Activated T-cell treated with anti-CD3 and anti-CD28 coated beads for 24 hours (primary cell): Measurements from ENCODE around the gene PRKCE.
"Not testable (repeated sequence)": the region's sequence is repeated elsewhere in the genome, so short reads cannot be mapped to it uniquely, and the experiment has no call there.

ENCODE experiments used
- DNase-seq: peaks from one replicate; pipeline ENCODE4 v3.0.0-alpha.2; 2020; ENCODE audit warnings: low read depth

The PRKCE gene

DNA sequence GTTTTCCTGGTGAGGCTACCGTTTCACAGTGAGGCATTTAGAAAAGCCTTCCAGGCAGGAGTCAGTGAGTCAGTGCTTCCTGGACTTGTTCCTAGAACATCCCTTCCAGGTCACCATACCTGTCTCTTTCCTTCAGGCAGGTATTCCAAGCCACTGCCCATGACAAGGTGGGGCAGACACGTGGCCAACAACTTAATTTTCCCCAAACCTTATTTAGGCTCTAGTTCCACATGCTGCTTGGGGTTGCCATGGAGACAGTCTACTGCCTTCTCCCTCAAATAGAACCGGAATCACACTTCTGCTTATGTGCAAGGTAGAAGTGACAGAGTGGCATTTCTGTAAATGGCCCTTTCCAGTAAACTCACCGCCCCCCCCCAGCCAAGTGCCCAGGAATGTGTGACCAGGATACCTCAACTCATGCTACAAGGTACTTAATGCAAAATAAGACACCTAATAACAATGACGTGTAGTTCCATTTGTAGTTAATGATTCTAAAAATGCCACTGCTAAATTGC is 258.3 kb downstream of the PRKCE start:
- DNase-seq, result no peak

DNA sequence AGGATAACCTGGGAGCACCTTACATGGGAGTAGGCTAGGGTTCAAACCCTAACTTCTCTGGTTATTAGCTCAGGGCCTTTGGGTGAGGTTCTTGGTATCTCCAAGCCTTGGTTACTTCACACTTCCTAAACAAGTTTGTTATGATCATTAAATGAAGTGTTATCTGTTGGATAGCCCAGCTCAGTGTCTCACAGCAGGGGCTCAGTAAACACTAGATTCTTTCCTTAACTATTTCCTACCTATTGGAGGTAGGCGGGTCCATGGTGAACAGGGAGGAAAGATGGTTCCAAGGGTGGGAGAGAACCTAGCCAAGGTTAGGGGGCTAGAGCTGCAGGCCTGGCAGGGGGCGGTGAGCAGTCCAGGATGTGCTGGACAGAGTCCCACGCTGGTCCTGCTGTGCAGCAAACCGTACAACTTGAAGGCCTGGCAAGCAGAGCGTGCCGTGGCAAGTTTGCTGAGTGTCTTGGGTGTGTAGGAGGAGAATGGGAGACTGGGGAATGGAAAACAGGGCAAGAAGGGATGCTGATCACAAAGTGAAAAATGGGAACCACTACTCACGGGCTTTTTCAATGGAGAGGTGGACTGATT is 259.1 kb downstream of the PRKCE start:
- no peak for DNase-seq

DNA sequence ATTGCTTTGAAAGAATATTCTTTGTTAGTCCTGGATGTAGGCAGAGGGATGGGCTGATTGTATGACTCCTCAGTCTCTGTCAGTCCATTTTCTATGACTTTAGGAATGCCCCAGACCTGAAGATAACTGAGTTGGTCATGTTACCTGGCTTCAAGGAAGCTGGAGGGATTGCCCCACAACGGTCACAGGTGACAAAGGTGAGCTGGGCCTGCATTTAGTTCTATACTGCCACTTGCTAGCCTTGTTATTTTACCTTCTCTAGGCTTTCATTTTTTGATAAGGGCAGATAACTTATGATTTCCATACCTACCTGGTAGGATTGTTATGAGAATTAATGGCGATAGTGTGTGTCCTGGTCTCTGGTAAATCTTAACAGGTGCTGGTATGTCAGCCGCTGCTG is 260.1 kb downstream of the PRKCE start:
- no peak for DNase-seq

DNA sequence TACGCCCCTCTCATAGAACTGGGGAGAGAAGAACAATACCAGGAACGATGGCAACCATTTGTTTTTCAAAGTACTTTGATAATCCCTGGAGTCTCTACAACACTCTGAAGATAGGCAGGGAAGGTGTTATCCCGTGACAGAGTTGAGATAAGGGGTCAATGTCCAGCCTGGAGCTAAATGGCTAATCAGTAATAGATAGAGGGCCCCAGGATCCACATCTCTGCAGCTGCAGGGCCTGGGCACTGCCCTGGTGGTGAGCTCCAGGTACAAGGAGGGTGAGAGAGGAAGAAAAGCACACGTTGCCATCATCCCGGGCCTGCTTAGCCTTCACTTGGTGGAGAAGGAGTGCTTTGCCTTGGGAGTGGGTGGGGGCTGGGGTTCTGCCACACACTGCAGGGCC is 260.6 kb downstream of the PRKCE start:
- DNase-seq, result no peak

DNA sequence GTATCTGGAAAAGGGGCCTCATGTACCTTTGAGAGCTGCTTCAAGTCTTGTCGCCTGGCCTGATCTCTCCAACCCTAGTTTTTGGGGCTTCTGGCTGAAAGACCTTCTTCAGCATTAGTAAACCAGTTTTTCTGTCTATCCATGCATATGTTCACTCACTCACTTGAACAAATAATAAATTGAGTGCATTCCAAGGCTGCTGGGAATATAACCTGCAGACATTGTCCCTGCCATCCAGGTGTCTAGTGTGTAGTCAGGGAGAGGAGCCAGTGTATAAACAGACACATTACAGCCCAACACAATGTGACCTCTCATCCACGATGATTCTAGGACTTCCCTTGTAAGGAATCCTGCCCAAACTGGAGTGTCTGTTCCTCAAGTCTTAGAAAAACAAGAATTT is 262.1 kb downstream of the PRKCE start:
- DNase-seq, result no peak

DNA sequence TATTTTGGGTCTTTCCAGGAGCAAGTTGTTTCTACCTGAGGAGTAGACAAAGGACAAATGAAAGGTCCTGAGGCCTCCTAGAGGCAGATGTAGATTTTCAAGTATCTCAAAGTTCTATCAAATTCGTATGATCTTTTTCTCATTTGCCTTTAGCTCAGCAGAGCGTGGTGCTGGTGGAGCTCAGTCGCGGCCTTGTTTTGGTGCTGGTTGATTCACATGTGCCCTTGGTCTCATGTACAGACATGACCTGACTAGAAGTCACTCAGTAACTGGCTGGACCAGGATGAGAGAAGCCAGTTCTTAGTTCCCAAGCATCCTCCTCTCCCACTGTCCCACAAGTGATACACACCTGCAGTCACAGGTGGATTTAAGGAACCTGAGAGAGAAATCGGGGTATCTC is 264.0 kb downstream of the PRKCE start:
- no peak for DNase-seq

DNA sequence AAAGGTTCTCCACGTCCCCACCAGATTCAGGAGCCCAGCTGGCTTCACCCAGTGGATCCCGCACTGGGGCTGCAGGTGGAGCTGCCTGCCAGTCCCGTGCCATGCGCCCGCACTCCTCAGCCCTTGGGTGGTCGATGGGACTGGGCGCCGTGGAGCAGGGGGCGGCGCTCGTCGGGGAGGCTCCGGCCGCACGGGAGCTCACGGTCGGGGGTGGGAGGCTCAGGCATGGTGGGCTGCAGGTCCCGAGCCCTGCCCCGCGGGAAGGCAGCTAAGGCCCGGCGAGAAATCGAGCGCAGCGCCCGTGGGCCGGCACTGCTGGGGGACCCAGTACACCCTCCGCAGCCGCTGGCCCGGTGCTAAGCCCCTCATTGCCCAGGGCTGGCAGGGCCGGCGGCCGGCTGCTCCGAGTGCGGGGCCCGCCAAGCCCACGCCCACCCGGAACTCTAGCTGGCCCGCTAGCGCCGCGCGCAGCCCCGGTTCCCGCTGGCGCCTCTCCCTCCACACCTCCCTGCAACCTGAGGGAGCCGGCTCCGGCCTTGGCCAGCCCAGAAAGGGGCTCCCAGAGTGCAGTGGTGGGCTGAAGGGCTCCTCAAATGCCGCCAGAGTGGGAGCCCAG is 266.2 kb downstream of the PRKCE start:
- not testable (repeated sequence) for DNase-seq

DNA sequence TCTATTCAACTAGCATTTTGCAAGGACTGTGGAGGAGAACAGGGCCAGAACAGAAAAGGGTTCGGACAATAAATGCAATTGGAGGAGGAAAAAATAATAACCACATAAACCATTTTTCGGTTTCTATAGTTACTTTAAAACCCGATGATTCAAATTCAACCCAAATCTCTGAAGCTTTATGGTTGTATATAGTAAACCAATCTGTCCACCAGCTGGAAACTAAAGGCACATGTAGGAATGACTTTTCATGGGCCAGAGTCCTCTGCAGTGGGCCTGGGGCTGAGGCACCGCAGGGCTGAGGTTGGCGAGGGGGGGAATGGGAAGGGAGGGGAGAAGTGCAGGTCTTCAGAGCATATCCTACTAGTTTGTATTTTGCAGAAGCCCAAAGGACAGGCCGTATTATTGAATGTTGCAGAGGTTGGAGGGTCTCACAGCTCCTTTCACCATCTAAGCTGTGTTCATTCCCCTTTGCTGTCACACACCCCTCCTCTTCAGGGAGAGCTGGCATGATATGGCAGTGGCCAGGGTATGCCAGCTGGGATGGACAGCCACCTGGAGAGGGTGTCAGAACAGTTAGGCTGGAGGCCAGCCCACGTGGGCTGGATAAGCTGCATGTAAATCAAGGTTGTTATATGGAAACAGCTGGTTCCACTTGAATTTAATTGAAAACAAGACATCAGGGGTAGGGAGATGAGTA is 267.1 kb downstream of the PRKCE start:
- DNase-seq, result no peak

DNA sequence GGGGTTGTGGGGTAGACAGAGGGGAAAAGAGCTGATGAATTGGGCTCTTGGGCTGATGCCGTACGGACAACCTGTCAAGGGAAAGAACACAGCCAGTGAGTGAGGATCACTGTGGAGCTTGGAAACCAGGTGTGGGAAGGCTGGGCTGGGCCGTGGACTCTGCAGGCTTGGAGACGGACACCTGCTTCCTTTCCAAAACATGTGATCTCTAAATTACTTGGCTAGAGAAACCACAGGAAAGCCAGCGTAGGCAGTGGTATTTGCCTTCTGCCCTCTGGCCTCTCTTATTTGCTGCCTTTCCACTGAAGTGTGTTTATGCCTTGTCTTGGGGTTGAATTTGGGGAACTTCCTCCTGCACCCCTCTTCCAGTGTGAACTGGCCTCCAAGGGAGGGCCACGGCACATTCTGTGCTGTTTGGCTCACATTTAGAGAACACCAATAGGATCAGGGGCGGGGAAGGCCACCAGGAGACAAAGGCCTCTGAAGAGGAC is 267.7 kb downstream of the PRKCE start:
- no peak for DNase-seq

DNA sequence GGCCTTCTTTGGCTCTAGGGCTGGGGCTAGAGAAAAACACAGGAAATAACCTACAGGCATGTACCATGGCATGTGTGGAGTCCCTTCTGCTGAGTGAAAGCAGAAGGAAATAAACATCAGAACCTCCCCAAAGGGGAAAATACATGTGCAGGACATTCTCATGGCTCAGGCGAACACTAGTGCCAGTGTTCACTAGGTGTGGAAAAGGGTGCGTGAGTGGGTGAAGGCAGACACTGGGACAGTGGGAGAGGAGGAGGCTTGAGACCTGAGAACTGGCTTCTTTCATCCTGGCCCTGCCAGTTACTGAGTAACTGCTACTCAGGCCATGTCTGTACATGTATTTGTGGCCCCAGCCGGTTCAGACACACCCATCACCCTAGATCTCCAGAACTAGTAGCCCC is 268.2 kb downstream of the PRKCE start:
- no peak for DNase-seq

DNA sequence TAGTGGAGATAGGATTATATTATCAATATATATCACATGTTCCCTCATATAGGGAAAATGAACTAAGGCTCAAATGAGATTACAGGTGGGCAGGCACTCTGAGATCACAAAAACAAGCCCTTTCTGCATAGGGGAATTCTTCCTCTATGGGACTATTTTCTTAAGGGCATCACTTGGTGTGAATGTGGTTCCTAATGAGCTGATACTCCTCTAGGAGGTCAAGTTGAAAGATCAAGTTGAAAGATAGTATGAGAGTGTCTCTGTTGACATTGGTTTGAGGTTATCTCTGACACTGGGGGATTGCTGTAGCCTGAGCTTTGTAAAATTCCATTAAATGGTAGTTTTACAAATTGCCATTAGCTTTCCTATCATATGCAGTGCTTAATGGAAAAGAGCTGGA is 270.4 kb downstream of the PRKCE start:
- no peak for DNase-seq

DNA sequence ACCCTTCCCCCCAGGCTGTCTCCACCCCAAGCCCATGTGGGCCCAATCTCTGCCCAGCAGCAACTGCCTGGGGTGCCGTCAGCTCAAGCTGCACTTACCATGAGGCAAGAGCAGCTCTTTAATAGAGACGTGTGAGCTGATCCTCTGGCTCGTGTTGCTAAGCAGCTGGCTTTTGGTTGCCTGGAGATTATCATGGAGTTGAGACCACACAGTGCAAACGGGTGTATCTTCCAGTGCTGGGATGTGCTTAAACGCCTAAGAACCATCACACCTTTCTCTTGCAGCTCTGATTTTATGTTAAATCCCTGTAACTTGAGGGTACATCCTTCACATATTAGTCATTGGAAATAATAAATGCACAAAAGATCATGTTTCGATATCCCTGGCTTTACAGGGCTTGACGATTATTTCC is 271.1 kb downstream of the PRKCE start:
- no peak for DNase-seq

DNA sequence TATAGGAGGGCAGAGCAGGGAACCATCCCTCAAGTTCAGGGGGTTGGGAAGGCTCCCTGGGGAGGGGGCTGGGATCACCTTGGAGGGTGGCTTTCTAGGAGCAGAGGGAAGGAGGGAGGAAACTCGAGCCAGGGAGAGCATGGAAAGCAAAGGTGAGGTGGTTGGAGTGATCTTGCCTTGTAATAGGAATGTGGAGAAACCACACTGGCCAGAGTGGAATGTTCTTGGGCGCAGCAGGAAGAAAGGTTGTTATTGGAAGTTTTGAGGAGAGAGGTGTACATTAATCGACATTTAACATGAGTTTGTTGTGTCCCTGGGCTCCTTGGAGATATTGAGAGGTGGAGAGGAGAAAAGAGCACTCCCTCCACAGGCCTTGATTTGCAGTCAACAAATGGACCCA is 272.2 kb downstream of the PRKCE start:
- DNase-seq, result no peak

DNA sequence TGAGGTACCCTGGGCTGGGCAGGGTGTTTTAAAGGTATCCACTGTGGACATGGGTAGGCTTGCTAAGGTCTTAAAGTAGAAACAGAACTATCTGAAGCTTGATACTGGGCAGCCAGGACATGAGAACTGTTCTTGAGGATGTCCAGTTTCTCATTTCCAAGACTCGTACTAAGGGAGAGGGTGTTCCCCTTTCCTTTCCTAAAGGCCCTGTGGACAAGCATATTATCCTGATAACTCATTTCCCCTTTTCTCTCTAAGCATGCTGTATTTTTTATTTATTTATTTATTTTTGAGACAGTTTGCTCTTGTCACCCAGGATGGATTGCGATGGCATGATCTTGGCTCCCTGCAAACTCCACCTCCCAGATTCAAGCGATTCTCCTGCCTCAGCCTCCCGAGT is 273.6 kb downstream of the PRKCE start:
- DNase-seq, result no peak

DNA sequence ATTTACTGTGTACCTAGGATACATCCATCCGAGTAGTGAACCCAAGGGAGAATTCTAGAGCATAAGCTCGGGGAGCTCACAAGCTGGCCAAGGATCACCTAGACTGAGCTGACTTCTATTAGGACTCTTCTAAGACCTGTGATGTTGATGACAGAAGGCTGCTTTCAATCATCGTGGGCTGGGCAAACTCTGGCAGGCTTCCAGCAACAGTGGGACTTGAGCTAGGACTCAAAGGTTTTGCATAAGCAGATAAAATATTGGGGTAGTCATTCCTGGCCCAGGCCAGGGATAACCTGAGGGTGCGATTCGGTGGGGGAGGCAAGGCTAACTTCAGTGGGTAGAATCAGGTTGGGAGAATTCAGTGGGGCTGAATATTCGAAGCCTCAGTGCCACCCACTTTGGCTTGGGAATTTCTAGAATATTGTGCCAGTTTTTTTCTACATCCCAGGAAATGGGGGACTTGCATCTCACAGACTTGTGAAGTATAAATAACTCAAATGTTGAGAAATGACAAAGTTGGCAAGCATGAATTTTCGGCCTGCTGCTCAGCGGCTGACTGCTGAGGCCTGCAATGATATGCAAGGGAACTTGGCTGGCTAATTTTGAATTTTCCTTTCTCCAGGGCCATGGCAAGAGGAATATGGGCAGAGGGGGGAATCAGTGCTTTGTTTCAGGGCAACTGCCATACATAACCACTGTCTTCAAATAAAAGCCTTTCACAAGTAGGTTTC is 274.3 kb downstream of the PRKCE start:
- no peak for DNase-seq

DNA sequence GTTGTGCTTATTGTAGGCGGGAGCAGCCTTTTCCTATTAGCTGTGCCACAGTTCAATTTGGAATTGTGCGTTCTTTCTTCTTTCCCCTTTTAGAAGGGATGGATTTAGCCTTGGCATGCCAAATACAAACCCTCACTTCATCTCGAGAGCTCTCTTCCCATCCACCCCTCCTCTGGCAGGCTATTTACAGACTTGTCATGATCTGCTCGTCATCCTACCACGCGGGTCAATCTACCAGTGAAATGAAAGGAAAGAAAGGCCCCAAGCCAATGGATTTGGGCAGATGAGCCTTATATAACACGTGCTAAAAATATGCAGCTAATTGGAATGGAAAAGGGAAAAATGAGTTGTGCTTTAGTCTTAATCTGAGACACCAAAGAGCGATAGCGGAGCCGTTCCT is 277.5 kb downstream of the PRKCE start:
- no peak for DNase-seq

DNA sequence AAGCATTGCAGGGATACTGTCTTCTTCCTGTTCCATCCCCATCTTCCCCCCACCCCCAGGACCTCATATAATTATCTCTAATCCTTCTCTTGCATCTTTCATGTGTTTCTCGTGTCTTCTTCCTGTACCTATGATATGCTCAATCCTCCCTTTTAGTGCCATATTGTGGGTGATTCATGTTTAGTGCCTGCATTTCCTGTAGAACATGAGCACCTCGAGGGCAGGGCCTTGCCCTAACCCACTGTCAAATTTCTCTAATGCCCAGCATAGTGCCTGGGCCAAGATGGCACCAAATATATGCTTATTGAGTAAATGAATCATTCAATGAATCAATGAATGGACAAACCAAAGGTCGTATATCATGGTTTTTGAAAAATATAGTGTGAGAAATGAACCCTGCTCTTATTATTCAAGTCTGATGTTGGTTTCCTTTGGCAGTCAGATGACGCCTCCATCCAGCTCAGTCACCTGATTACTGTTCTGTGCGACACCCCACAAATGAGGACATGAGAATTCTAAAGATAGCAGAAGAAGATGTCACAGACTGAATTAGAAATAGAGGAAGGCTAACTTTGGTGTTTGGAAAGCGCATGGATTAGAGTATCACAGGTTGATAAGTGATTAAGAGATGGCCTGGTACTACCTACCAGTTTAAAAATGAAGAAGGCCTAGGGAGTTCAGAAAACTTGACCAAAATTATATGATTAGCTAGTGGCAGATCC is 278.4 kb downstream of the PRKCE start:
- DNase-seq, result no peak

DNA sequence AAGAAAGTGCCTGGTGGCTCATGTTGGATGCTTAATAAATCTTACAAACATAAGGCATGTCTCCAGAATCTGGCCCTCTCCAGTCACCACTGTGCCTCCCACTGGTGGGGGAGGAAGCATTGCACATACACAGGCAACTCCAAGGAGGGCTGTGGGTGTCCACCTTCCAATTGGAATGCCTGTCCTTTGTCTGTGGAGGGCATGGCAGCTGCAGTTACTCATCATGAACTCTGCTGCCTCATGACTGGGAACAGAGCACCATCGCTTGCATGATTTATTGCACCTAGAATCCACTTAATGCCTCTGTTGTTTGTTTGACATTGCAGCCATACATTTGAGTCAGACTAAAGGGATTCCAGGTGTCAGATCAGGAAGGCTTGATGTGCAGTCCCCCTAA is 278.9 kb downstream of the PRKCE start:
- DNase-seq, result no peak

DNA sequence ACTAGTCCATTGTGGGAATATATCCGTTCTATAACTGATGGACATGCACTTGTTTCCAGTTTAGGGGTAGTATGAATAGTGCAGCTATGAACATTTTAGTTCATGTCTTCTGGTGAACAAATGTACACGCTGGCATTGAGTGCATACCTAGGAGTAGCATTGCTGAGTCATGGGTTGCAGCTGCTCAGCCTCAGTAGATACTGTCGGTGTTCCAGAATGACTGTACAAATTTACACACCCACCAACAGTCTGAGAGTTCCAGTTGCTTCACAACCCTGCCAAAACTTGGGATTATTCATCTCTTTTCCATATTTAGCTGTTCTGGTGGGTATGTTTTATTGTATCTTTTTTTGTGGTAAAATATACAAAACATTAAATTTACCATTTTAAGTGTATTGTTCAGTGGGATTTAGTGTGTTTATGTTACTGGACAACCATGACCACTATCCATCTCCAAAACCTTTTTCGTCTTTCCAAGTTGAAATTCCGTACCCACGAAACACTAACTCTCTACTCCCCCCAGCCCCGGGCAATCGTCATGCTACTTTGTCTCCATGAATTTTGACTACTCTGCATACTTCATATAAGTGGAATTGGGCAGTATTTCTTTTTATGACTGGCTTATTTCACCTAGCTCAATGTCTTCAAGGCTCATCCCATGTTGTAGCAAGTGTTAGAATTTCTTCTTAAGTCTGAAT is 281.0 kb downstream of the PRKCE start:
- no peak for DNase-seq

DNA sequence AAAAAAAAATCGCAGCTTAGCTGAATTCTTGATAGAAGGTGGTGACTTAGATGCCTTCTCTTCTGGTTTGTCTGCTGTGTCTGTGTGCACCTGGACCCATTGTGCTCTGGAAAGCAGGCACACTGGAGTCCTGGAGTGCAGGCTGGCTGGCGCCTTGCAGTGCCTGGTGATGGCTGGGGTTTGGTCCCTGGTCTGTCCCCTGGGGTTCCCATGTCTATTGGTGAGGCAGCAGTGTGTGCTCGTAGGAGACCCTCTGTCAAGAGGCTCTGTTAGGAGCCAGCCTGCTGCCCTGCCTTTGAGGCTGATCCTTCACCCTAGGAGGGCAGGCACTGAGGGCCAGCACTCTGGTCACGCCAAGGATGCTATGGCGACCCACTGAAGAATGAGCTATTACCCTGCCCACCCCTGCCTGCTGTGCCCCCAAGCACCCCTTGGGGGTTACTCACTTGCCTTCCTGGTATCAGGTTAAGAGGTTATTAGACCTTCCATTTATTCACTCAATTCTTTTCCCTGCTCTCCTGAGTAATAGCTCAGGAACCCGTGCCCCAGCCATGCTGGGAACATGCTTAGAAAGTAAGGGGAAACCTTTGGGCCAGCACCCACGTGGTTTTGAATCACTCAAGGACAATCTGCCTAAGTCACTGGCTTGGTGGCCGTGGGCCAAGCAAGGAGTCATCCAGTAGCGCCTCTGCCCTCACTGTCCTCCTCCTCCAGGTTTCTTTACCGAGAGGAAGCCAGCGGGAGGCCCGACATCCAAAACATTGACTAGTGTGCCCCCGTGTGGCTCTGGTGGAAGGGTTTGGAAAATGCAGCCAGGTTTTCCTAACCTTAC is 284.5 kb downstream of the PRKCE start:
- peak; percentile 19 for DNase-seq

DNA sequence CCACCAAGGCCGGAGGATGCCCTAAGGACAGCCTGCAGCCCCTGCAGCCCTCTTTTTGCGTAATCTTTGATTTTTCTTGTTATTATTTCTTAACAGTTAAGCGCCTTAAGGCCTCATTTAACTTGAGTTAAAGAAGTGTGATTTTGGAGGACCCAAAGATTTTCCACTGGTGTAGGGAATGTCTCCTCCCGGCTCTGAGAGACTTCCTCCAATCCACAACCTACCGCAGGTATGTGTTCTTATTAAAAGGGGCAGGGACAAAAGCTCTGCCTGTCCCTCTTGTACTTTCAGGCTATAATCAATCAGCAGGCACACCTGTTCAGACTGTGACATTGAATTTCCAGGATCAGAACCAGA is 285.1 kb downstream of the PRKCE start:
- no peak for DNase-seq
